Left lung (tissue), 10 donors: Measurements from ENCODE around the gene PGBD5. TPM values are rescaled to one million over a fixed set of nuclear protein-coding genes. Genes with fewer than 3 reads are reported as not detected.

Experiments used
- ATAC-seq: fragments of 200-7000 bp; cut with Tn5 transposase; one replicate; pipeline ENCODE4 v1.9.1; 2020; ENCODE audit warnings: moderate library complexity
- DNase-seq, 4 donors: peaks; one replicate each; pipeline ENCODE4 v3.0.0-alpha.2; 2013 to 2020
- H3K27ac ChIP-seq, 2 donors: fragments of 200-600 bp; sonication (generic) in 1 of 2; one replicate each; pipeline versions ENCODE4 v1.5.0 to v1.8.0; 2020 to 2021
- H3K27me3 ChIP-seq, 2 donors: fragments of 200-600 bp; sonication (generic) in 1 of 2; one replicate each; pipeline versions ENCODE4 v1.5.0 to v1.8.0; 2020 to 2021
- H3K36me3 ChIP-seq, 2 donors: fragments of 200-600 bp; sonication (generic) in 1 of 2; one replicate each; pipeline versions ENCODE4 v1.5.0 to v1.8.0; 2020 to 2021
- H3K4me1 ChIP-seq, 2 donors: fragments of 200-600 bp; one replicate each; pipeline ENCODE4 v1.8.0; 2021
- H3K4me3 ChIP-seq, 2 donors: fragments of 200-600 bp; sonication (generic) in 1 of 2; one replicate each; pipeline versions ENCODE4 v1.5.0 to v1.8.0; 2020 to 2021; ENCODE audit warnings: mild to moderate bottlenecking in 1 of 2
- H3K9me3 ChIP-seq, 2 donors: fragments of 200-600 bp; sonication (generic) in 1 of 2; one replicate each; pipeline versions ENCODE4 v1.5.0 to v1.8.0; 2020 to 2021
- CTCF ChIP-seq, 2 donors: fragments of 200-600 bp; sonication (generic) in 1 of 2; IDR thresholded peaks; one replicate each; pipeline versions ENCODE4 v1.5.0 to v1.8.0; 2021; ENCODE audit warnings: antibody characterized with exemption in 2 of 2
- intact Hi-C, 2 donors: fragments of 100-400 bp; cut with DNase I; formaldehyde crosslinking; loops; one replicate each; pipeline versions ENCODE4 v1.11.2 to v1.14.2; 2022
- polyA plus RNA-seq, 6 donors: library from polyadenylated mRNA; unstranded; fragments of 120-200 nt; gene quantifications; one replicate each; pipeline ENCODE4 v1.2.1, GENCODE V29; 2013; ENCODE audit not compliant: insufficient read length in 6 of 6
- total RNA-seq, 2 donors: library from RNA; stranded (reverse); fragmentation: NEBNext Ultra II Directional; extraction: Animal tissue kit (Norgen Biotek cat#: 25700); gene quantifications; one replicate each; pipeline ENCODE4 v1.2.1, GENCODE V29; 2021
- donor health status: DM: no; HTN: yes; CAD: no.
- donor health status: DM: no; HTN: no; CAD: no.

The PGBD5 gene
- total and polyA plus RNA-seq, 8 donors = 2.3 to 10.1 (median 4.8) TPM

- intact Hi-C loops = no loop called here
- H3K9me3 ChIP-seq = no peaks in the 10 kb centered on the region
- no peaks in the 10 kb centered on the region for H3K36me3 ChIP-seq
- TF ChIP-seq CTCF (IDR thresholded peaks at IDR 0.05) = no peak
- DNase-seq = no peak
- no peaks in the 10 kb centered on the region for H3K4me1 ChIP-seq
- no peak for ATAC-seq
- no peaks in the 10 kb centered on the region for H3K27me3 ChIP-seq
- H3K27ac ChIP-seq = no peak overlapping the region
- H3K4me3 ChIP-seq = no peak overlapping the region
Measured at GRCh38 chr1:230368363-230368762, 57.8 kb downstream of the PGBD5 start.

DNA sequence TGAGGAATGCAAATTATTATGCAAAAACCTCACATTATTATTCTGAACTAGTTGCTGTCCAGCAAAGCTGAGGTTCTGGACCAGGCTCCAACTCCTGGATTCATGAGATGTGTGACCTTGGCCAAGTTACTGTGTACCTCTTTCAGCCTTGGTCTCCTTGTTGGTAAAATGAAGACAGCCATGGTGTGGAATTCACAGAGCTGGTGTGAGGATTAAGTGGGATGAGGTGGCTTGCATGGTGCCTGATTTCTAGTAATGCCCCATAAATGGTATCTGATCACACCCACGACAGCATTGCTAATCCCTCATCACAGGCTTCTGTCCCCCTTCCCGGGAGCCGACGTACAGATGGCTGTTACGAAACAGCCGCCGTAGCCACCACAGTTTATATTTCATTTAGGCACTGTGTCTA lies 59.6 kb downstream of the PGBD5 start:
- intact Hi-C loops = no loop called here
- no peak for TF ChIP-seq CTCF (IDR thresholded peaks at IDR 0.05)
- H3K9me3 ChIP-seq = no peaks in the 10 kb centered on the region
- no peaks in the 10 kb centered on the region for H3K27me3 ChIP-seq
- no peak overlapping the region for H3K27ac ChIP-seq
- no peaks in the 10 kb centered on the region for H3K36me3 ChIP-seq
- no peak overlapping the region for H3K4me3 ChIP-seq
- no peaks in the 10 kb centered on the region for H3K4me1 ChIP-seq
- ATAC-seq (no peak), DNase-seq (no peak)

DNA sequence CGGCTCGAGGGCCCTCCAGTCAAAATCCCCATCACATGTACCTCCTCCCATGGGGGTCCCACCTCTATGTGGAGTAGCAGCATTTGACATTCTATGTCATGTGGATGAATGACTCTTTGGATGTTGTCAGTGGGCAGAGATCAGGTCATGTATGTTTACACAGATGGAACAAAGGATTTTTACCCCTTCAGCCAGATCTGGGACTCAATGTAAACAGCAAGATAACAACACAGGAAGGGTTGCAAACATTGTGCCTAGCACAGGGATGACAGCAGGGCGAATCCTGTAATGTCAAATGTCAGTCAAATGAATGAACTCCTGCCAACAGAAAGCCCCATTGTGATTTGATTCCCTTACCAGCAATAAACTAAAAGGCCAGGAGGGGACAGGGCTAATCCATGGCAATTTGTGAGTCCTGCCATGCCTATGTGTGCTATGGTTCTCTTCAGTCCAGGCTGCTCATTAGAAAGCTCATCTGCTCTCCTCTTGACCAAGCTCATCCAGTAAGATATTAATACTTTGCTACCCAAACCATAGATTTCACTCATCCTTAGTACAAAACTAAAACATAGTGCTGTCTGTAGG lies 60.3 kb downstream of the PGBD5 start:
- no peaks in the 10 kb centered on the region for H3K9me3 ChIP-seq
- intact Hi-C loops = no loop called here
- no peaks in the 10 kb centered on the region for H3K27me3 ChIP-seq
- no peak for TF ChIP-seq CTCF (IDR thresholded peaks at IDR 0.05)
- ATAC-seq = no peak
- no peak overlapping the region for H3K4me3 ChIP-seq
- no peaks in the 10 kb centered on the region for H3K36me3 ChIP-seq
- H3K4me1 ChIP-seq = no peaks in the 10 kb centered on the region
- no peak overlapping the region for H3K27ac ChIP-seq
- DNase-seq = no peak

DNA sequence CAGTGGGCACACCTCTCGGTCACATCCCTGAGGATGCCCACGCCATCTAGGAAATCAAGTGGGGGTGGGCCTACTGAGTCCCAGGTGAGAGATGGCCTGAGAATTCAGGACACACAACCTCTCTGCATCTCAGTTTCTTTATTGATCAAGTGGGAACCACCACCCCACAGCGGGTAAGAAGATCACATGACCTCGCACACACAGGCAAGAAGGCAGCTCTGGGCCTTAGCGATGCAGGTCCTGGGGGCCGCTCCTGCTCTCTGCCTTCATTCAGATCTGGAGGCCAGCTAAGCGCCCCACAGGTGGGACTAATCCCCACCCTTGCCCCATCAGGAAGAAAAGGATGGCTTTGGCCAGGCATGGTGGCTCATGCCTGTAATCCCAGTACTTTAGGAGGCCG lies 63.2 kb downstream of the PGBD5 start:
- Histone ChIP-seq H3K27me3 (no peaks in the 10 kb centered on the region), H3K27ac (no peak overlapping the region), H3K9me3 (no peaks in the 10 kb centered on the region), H3K36me3 (no peaks in the 10 kb centered on the region), H3K4me1 (no peaks in the 10 kb centered on the region), H3K4me3 (no peak overlapping the region)
- ATAC-seq = no peak
- DNase-seq = no peak
- TF ChIP-seq CTCF (IDR thresholded peaks at IDR 0.05) = no peak
- intact Hi-C loops = no loop called here

DNA sequence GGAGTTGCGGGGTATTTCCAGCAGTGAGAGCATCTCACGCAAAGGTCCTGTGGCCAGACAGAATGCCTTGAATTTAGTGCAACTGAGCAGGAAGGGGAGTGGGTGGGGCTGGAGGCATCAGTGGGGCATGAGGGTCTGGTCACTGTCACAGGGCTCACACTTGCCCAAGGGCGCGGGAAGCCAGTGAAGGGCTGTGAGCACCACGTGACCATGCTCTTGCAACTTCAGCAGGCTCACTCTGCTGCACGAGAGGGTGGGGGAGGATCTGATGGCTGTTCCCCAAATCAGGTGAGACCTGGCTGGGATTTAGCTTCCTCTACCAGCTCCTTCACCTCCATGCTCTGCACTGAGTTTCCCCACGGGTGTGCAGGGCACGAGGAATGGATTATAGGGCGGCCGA lies 64.2 kb downstream of the PGBD5 start:
- ATAC-seq (no peak), DNase-seq (no peak)
- no peaks in the 10 kb centered on the region for H3K27me3 ChIP-seq
- H3K4me3 ChIP-seq = no peak overlapping the region
- no peak for TF ChIP-seq CTCF (IDR thresholded peaks at IDR 0.05)
- no peaks in the 10 kb centered on the region for H3K9me3 ChIP-seq
- no peaks in the 10 kb centered on the region for H3K36me3 ChIP-seq
- H3K4me1 ChIP-seq = no peaks in the 10 kb centered on the region
- no peak overlapping the region for H3K27ac ChIP-seq
- intact Hi-C loops = no loop called here
